CD14-positive monocyte (primary cell): ENCODE measurements around the gene PTGR1. TPM values are rescaled to one million over a fixed set of nuclear protein-coding genes. Genes with fewer than 3 reads are reported as not detected.

Experiments
- DNase-seq, 3 donors: peaks; one replicate each; pipeline ENCODE4 v3.0.0-alpha.2; 2011 to 2022
- H2AFZ ChIP-seq: 2 replicates; pipeline ENCODE4 v1.6.0; 2012; ENCODE audit warnings: mild to moderate bottlenecking, low read depth, low read length, inconsistent platforms; ENCODE audit not compliant: insufficient read depth, poor library complexity, severe bottlenecking
- H3K27ac ChIP-seq, 2 donors: 1 replicate in 1 of 2; 2 replicates in 1 of 2; pipeline ENCODE4 v1.5.1; 2012 to 2013; ENCODE audit warnings: low read length in 2 of 2, control low read depth in 1 of 2, inconsistent platforms in 1 of 2, low read depth in 1 of 2, mild to moderate bottlenecking in 1 of 2
- H3K27me3 ChIP-seq, 2 donors: one replicate each; pipeline versions ENCODE4 v1.6.0 to v1.6.1; 2011 to 2013; ENCODE audit warnings: low read length in 2 of 2; ENCODE audit not compliant: control insufficient read depth in 2 of 2, insufficient read depth in 2 of 2
- H3K36me3 ChIP-seq, 2 donors: replicated peaks in 1 of 2; 1 replicate in 1 of 2; 2 replicates in 1 of 2; pipeline versions ENCODE4 v1.5.1 to v1.6.1; 2012 to 2013; ENCODE audit warnings: low read length in 2 of 2, control low read depth in 1 of 2, inconsistent platforms in 1 of 2, mild to moderate bottlenecking in 1 of 2; ENCODE audit not compliant: insufficient read depth in 2 of 2, control insufficient read depth in 1 of 2
- H3K4me1 ChIP-seq, 2 donors: 1 replicate in 1 of 2; 2 replicates in 1 of 2; pipeline versions ENCODE4 v1.5.1 to v1.6.1; 2012 to 2013; ENCODE audit warnings: low read length in 2 of 2, control low read depth in 1 of 2, inconsistent platforms in 1 of 2, mild to moderate bottlenecking in 1 of 2, moderate library complexity in 1 of 2; ENCODE audit not compliant: insufficient read depth in 2 of 2, control insufficient read depth in 1 of 2
- H3K4me2 ChIP-seq: replicated peaks from 2 replicates; pipeline ENCODE3; 2012; ENCODE audit warnings: low read length, moderate library complexity, mild to moderate bottlenecking; ENCODE audit not compliant: poor library complexity, severe bottlenecking; ENCODE audit errors: extremely low read depth
- H3K4me3 ChIP-seq, 3 experiments: fragments of 200-600 bp in 1 of 3; sonication (generic) in 1 of 3; replicated peaks in 1 of 3; 1 replicate in 2 of 3; 2 replicates in 1 of 3; pipeline ENCODE4 v1.5.1; 2011 to 2013; ENCODE audit warnings: low read length in 3 of 3, mild to moderate bottlenecking in 3 of 3, control low read depth in 2 of 3, low read depth in 2 of 3, inconsistent platforms in 1 of 3, moderate library complexity in 1 of 3
- H3K79me2 ChIP-seq: 2 replicates; pipeline ENCODE4 v1.6.0; 2012; ENCODE audit warnings: mild to moderate bottlenecking, control low read depth, inconsistent platforms, low read length, moderate library complexity; ENCODE audit not compliant: insufficient read depth
- H3K9ac ChIP-seq: 2 replicates; pipeline ENCODE4 v1.6.0; 2017; ENCODE audit warnings: low read length, mild to moderate bottlenecking; ENCODE audit not compliant: insufficient read depth, poor library complexity, severe bottlenecking
- H3K9me3 ChIP-seq, 2 donors: replicated peaks in 1 of 2; 1 replicate in 1 of 2; 2 replicates in 1 of 2; pipeline versions ENCODE4 v1.5.1 to v1.6.1; 2012 to 2013; ENCODE audit warnings: low read length in 2 of 2, control low read depth in 1 of 2; ENCODE audit not compliant: control insufficient read depth in 1 of 2, insufficient read depth in 1 of 2
- H4K20me1 ChIP-seq: 2 replicates; pipeline ENCODE4 v1.6.0; 2012; ENCODE audit warnings: mild to moderate bottlenecking, low read length, control low read depth, moderate library complexity; ENCODE audit not compliant: insufficient read depth
- H3K27ac Mint-ChIP-seq, 7 donors: one replicate each; pipeline ENCODE4 v1.8.0; 2020; ENCODE audit warnings: mild to moderate bottlenecking in 7 of 7, mixed read lengths in 7 of 7, moderate library complexity in 6 of 7, inconsistent platforms in 2 of 7
- H3K27me3 Mint-ChIP-seq, 3 donors: one replicate each; pipeline ENCODE4 v1.8.0; 2021 to 2022; ENCODE audit warnings: low read depth in 3 of 3, mild to moderate bottlenecking in 3 of 3, mixed read lengths in 3 of 3, moderate library complexity in 3 of 3, inconsistent platforms in 1 of 3
- H3K36me3 Mint-ChIP-seq, 2 donors: one replicate each; pipeline ENCODE4 v1.8.0; 2020; ENCODE audit warnings: mixed read lengths in 2 of 2, inconsistent platforms in 1 of 2, mild to moderate bottlenecking in 1 of 2
- H3K4me1 Mint-ChIP-seq: one replicate; pipeline ENCODE4 v1.8.0; 2020; ENCODE audit warnings: mild to moderate bottlenecking, mixed read lengths
- H3K4me3 Mint-ChIP-seq, 2 donors: one replicate each; pipeline ENCODE4 v1.8.0; 2020; ENCODE audit warnings: mild to moderate bottlenecking in 2 of 2, mixed read lengths in 2 of 2, moderate library complexity in 1 of 2
- H3K9me3 Mint-ChIP-seq, 7 donors: one replicate each; pipeline ENCODE4 v1.8.0; 2020 to 2022; ENCODE audit warnings: mixed read lengths in 7 of 7, mild to moderate bottlenecking in 6 of 7, moderate library complexity in 6 of 7, inconsistent platforms in 2 of 7
- WGBS: methylation state at CpG from one replicate; pipeline ENCODE4 v1.1.5; 2013; ENCODE audit warnings: missing lambda C conversion rate; ENCODE audit not compliant: insufficient coverage; 5-methylcytosine and 5-hydroxymethylcytosine counted together
- intact Hi-C, 2 donors: fragments of 100-400 bp; cut with micrococcal nuclease; formaldehyde crosslinking; loops; one replicate each; pipeline versions ENCODE4 v1.15.0 to v1.15.1; 2023
- polyA plus RNA-seq, 3 donors: library from polyadenylated mRNA; depleted of rRNA in 1 of 3; unstranded in 2 of 3; stranded (reverse) in 1 of 3; fragments of 300-500 nt in 2 of 3; fragments of >200 nt in 1 of 3; fragmentation: Illumina TruSeq in 2 of 3; gene quantifications; 1 replicate in 2 of 3; 2 replicates in 1 of 3; pipeline ENCODE4 v1.2.3, GENCODE V29; 2012 to 2021
- TF ChIP-seq, protein P1 (sequence below): fragments of 200-600 bp; IDR thresholded peaks from one replicate; pipeline ENCODE4 v1.8.0; 2022; ENCODE audit warnings: antibody characterized with exemption, mild to moderate bottlenecking

The PTGR1 gene
- polyA plus RNA-seq, 3 donors, result 0.41 to 1.1 (median 0.68) TPM

GRCh38 chr9:111533099-111533790 lies 66.2 kb downstream of the PTGR1 start:
- Histone ChIP-seq H3K36me3 (no peaks in the 10 kb centered on the region), H3K27me3 (no peaks in the 10 kb centered on the region), H3K4me1 (no peaks in the 10 kb centered on the region), H2AFZ (no peak overlapping the region), H3K4me2 (no peak overlapping the region), H3K4me3 (no peak overlapping the region), H4K20me1 (no peaks in the 10 kb centered on the region), H3K9ac (no peak overlapping the region), H3K79me2 (no peaks in the 10 kb centered on the region), H3K27ac (no peak overlapping the region), H3K9me3 (peaks cover 40 to 67% of the 10 kb centered on the region in 2 donors)
- Mint-ChIP-seq H3K27ac (no peak overlapping the region), H3K4me1 (no peaks in the 10 kb centered on the region), H3K4me3 (no peak overlapping the region), H3K9me3 (peaks cover 12 to 66% (median 52%) of the 10 kb centered on the region in 7 donors), H3K36me3 (no peaks in the 10 kb centered on the region), H3K27me3 (peaks cover 0 to 4% (median 2%) of the 10 kb centered on the region in 3 donors)
- intact Hi-C loops, result no loop called here
- WGBS, result 100% methylated on average over 2 of the region's 5 CpGs
- no peak for DNase-seq
- TF ChIP-seq, protein P1, sequence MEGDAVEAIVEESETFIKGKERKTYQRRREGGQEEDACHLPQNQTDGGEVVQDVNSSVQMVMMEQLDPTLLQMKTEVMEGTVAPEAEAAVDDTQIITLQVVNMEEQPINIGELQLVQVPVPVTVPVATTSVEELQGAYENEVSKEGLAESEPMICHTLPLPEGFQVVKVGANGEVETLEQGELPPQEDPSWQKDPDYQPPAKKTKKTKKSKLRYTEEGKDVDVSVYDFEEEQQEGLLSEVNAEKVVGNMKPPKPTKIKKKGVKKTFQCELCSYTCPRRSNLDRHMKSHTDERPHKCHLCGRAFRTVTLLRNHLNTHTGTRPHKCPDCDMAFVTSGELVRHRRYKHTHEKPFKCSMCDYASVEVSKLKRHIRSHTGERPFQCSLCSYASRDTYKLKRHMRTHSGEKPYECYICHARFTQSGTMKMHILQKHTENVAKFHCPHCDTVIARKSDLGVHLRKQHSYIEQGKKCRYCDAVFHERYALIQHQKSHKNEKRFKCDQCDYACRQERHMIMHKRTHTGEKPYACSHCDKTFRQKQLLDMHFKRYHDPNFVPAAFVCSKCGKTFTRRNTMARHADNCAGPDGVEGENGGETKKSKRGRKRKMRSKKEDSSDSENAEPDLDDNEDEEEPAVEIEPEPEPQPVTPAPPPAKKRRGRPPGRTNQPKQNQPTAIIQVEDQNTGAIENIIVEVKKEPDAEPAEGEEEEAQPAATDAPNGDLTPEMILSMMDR, result no peak

DNA sequence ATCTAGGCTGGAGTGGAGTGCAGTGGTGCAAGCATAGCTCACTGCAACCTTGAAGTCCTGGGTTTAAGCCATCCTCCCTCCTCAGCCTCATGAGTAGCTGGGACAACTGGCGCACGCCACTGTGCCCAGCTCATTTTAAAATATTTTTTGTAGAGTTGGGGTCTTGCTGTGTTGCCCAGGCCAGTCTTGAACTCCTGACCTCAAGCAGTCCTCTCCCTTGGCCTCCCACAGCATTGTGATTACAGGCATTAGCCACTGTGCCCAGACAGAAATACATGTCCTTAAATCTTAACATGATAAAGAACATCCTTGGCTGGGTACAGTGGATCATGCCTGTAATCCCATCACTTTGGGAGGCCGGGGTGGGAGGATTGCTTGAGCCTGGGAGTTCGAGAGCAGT lies 67.7 kb downstream of the PTGR1 start:
- Histone ChIP-seq H2AFZ (no peak overlapping the region), H3K9ac (no peak overlapping the region), H3K4me2 (no peak overlapping the region), H3K27me3 (peaks cover 0 to 5% of the 10 kb centered on the region in 2 donors), H3K9me3 (peaks cover 30 to 53% of the 10 kb centered on the region in 2 donors), H3K4me3 (no peak overlapping the region), H3K27ac (no peak overlapping the region), H3K79me2 (no peaks in the 10 kb centered on the region), H3K4me1 (no peaks in the 10 kb centered on the region), H3K36me3 (no peaks in the 10 kb centered on the region), H4K20me1 (no peaks in the 10 kb centered on the region)
- H3K36me3 Mint-ChIP-seq, result no peaks in the 10 kb centered on the region
- peaks cover 1 to 8% (median 5%) of the 10 kb centered on the region in 3 donors for H3K27me3 Mint-ChIP-seq
- no peak overlapping the region for H3K4me3 Mint-ChIP-seq
- DNase-seq, result no peak
- TF ChIP-seq, protein P1, result no peak
- peaks cover 12 to 55% (median 43%) of the 10 kb centered on the region in 7 donors for H3K9me3 Mint-ChIP-seq
- H3K27ac Mint-ChIP-seq, result no peak overlapping the region
- WGBS, result no CpG with 5 or more reads among the region's 4 CpGs
- intact Hi-C loops, result no loop called here
- no peaks in the 10 kb centered on the region for H3K4me1 Mint-ChIP-seq
